Measurements from ENCODE around the gene PRR12.

GRCh38 chr19:49667473-49667872, 76.5 kb downstream of the PRR12 start:
- TF ChIP-seq CTCF (IDR thresholded peaks at IDR 0.05) (no peak), POLR2A (IDR thresholded peaks at IDR 0.05) (no peak)

Measured in Peyer's patch (tissue), 4 donors.